NCI-H2107 treated with DMSO at 0.1 percent for 48 hours (cell line): Measurements from ENCODE around the gene MALRD1.

Experiments
- DNase-seq: peaks from one replicate; lab custom pipeline; 2025; ENCODE audit not compliant: unreplicated experiment; lab: John Stamatoyannopoulos, UW

The MALRD1 gene

GRCh38 chr10:19333631-19334030 is 285.0 kb downstream of the MALRD1 start:
- no peak for DNase-seq

- no peak for DNase-seq
Measured at GRCh38 chr10:19347621-19348020, 299.0 kb downstream of the MALRD1 start.

- DNase-seq, result no peak
Measured at GRCh38 chr10:19367176-19367575, 318.6 kb downstream of the MALRD1 start.

GRCh38 chr10:19373988-19374387 is 325.4 kb downstream of the MALRD1 start:
- DNase-seq, result no peak

- DNase-seq, result no peak
Measured at GRCh38 chr10:19385846-19386450, 337.3 kb downstream of the MALRD1 start.

GRCh38 chr10:19408924-19409323 is 360.3 kb downstream of the MALRD1 start:
- DNase-seq, result no peak

GRCh38 chr10:19411119-19411518 is 362.5 kb downstream of the MALRD1 start:
- no peak for DNase-seq

- DNase-seq, result no peak
Measured at GRCh38 chr10:19412531-19412930, 363.9 kb downstream of the MALRD1 start.

GRCh38 chr10:19416164-19416563 is 367.6 kb downstream of the MALRD1 start:
- no peak for DNase-seq

- DNase-seq, result no peak
Measured at GRCh38 chr10:19417740-19418139, 369.1 kb downstream of the MALRD1 start.

GRCh38 chr10:19421674-19422073 is 373.1 kb downstream of the MALRD1 start:
- DNase-seq, result no peak

- DNase-seq, result no peak
Measured at GRCh38 chr10:19426034-19426433, 377.4 kb downstream of the MALRD1 start.

GRCh38 chr10:19431622-19432351 is 383.2 kb downstream of the MALRD1 start:
- no peak for DNase-seq

- no peak for DNase-seq
Measured at GRCh38 chr10:19449860-19450259, 401.3 kb downstream of the MALRD1 start.

GRCh38 chr10:19451356-19451755 is 402.8 kb downstream of the MALRD1 start:
- no peak for DNase-seq

GRCh38 chr10:19451937-19452336 is 403.3 kb downstream of the MALRD1 start:
- DNase-seq, result no peak

GRCh38 chr10:19453967-19454366 is 405.4 kb downstream of the MALRD1 start:
- DNase-seq, result no peak

GRCh38 chr10:19461588-19461987 is 413.0 kb downstream of the MALRD1 start:
- no peak for DNase-seq

- DNase-seq, result no peak
Measured at GRCh38 chr10:19466709-19467108, 418.1 kb downstream of the MALRD1 start.

- no peak for DNase-seq
Measured at GRCh38 chr10:19468413-19468812, 419.8 kb downstream of the MALRD1 start.

- no peak for DNase-seq
Measured at GRCh38 chr10:19469521-19469920, 420.9 kb downstream of the MALRD1 start.

- DNase-seq, result no peak
Measured at GRCh38 chr10:19479854-19480253, 431.3 kb downstream of the MALRD1 start.

- DNase-seq, result no peak
Measured at GRCh38 chr10:19480353-19480752, 431.8 kb downstream of the MALRD1 start.
